Right ventricle myocardium inferior (tissue), 1 donor: Measurements from ENCODE around the gene KIF12. TPM values are rescaled to one million over a fixed set of nuclear protein-coding genes. Genes with fewer than 3 reads are reported as not detected.

Source experiments
- ATAC-seq: fragments of 200-7000 bp; cut with Tn5 transposase; one replicate; pipeline ENCODE4 v1.9.1; 2020; ENCODE audit warnings: mild to moderate bottlenecking, moderate library complexity
- DNase-seq: peaks from one replicate; pipeline ENCODE4 v3.0.0; 2021; ENCODE audit errors: missing footprints
- intact Hi-C: fragments of 100-400 bp; cut with DNase I; formaldehyde crosslinking; loops from one replicate; pipeline ENCODE4 v1.11.0; 2022
- total RNA-seq: library from RNA; stranded (reverse); fragmentation: NEBNext Ultra II Directional; extraction: Animal tissue kit (Norgen Biotek cat#: 25700); gene quantifications from one replicate; pipeline ENCODE4 v1.2.1, GENCODE V29; 2021
- donor health status: DM: no; HTN: yes; CAD: no; lungs with severe emphysema.

Gene KIF12
- total RNA-seq, 1 donor from 2014 or later = not detected

GRCh38 chr9:114110180-114110579 is 11.1 kb upstream of the KIF12 start:
- ATAC-seq (no peak), DNase-seq (no peak)
- intact Hi-C loops = no loop called here

GRCh38 chr9:114109124-114109523 is 10.0 kb upstream of the KIF12 start:
- ATAC-seq = no peak
- DNase-seq = no peak
- intact Hi-C loops = loop anchor here (2.0 kb wide), 1 partner anchor 182 kb away; no protein-coding TSS in a partner anchor

- peak; percentile 84 for DNase-seq
- intact Hi-C loops = loop anchor here (1.0 to 2.0 kb wide), 3 partner anchors 47 to 183 kb away; partner anchors contain the start of gene COL27A1
- peak; percentile 94 for ATAC-seq
These were observed 9.1 kb upstream of the KIF12 start for GRCh38 chr9:114108016-114108833.

GRCh38 chr9:114107286-114108001 is 8.4 kb upstream of the KIF12 start:
- DNase-seq (no peak), ATAC-seq (no peak)
- intact Hi-C loops = loop anchor here (1.0 to 2.0 kb wide), 3 partner anchors 48 to 183 kb away; partner anchors contain the start of gene COL27A1

- ATAC-seq = peak; percentile 15
- no peak for DNase-seq
- intact Hi-C loops = no loop called here
These were observed 6.1 kb upstream of the KIF12 start for GRCh38 chr9:114105236-114105635.

- intact Hi-C loops = no loop called here
- no peak for ATAC-seq
- DNase-seq = no peak
These were observed 3.4 kb upstream of the KIF12 start for GRCh38 chr9:114102484-114102883.

GRCh38 chr9:114100536-114100935 is 1.4 kb upstream of the KIF12 start:
- DNase-seq (no peak), ATAC-seq (no peak)
- intact Hi-C loops = no loop called here

GRCh38 chr9:114099669-114100270 is 678 bp upstream of the KIF12 start:
- ATAC-seq = no peak
- no peak for DNase-seq
- intact Hi-C loops = no loop called here

- DNase-seq (no peak), ATAC-seq (peak; percentile 69)
- intact Hi-C loops = no loop called here
These were observed 814 bp downstream of the KIF12 start for GRCh38 chr9:114098021-114098935.

GRCh38 chr9:114097613-114098020 is 1.5 kb downstream of the KIF12 start:
- no peak for DNase-seq
- intact Hi-C loops = no loop called here
- ATAC-seq = no peak

GRCh38 chr9:114096866-114097612 is 2.1 kb downstream of the KIF12 start:
- intact Hi-C loops = no loop called here
- DNase-seq (no peak), ATAC-seq (no peak)

GRCh38 chr9:114096041-114096511 is 3.0 kb downstream of the KIF12 start:
- intact Hi-C loops = no loop called here
- DNase-seq (no peak), ATAC-seq (no peak)

- ATAC-seq = no peak
- DNase-seq = no peak
- intact Hi-C loops = no loop called here
These were observed 4.1 kb downstream of the KIF12 start for GRCh38 chr9:114094971-114095370.

- intact Hi-C loops = no loop called here
- DNase-seq (no peak), ATAC-seq (no peak)
These were observed 5.2 kb downstream of the KIF12 start for GRCh38 chr9:114093761-114094505.

- no peak for DNase-seq
- intact Hi-C loops = no loop called here
These were observed 6.0 kb downstream of the KIF12 start for GRCh38 chr9:114093031-114093471.

GRCh38 chr9:114092336-114092735 is 6.8 kb downstream of the KIF12 start:
- no peak for ATAC-seq
- intact Hi-C loops = no loop called here
- DNase-seq = no peak

More at GRCh38 chr9:114093031-114093471, 6.0 kb downstream of the KIF12 start:
- no peak for ATAC-seq

GRCh38 chr9:114091711-114092110 is 7.4 kb downstream of the KIF12 start:
- no peak for ATAC-seq
- intact Hi-C loops = no loop called here

More at GRCh38 chr9:114091711-114092110, 7.4 kb downstream of the KIF12 start:
- no peak for DNase-seq
